HepG2 (cell line): ENCODE measurements around the gene CAMK2D. TPM values are rescaled to one million over a fixed set of nuclear protein-coding genes. Genes with fewer than 3 reads are reported as not detected.

Source experiments
- ATAC-seq: fragments of 200-7000 bp; cut with Tn5 transposase; 3 replicates; pipeline ENCODE4 v1.9.1; 2020; ENCODE audit warnings: mild to moderate bottlenecking, moderate library complexity
- BruUV-seq: library from RNA; stranded (reverse); fragments of 400-500 nt; replicated peaks from 2 replicates; lab custom pipeline; 2021; lab: Mats Ljungman, UMichigan
- CTCF ChIA-PET: fragments of 300-600 bp; formaldehyde crosslinking; extraction: SDS; loops from one replicate; lab custom pipeline; 2021; ENCODE audit warnings: low total read pairs, inconsistent platforms, low intra/inter-chr PET ratio; lab: Yijun Ruan, JAX
- POLR2A ChIA-PET: fragments of 350-600 bp; sonication (Branson Sonifier 250); formaldehyde crosslinking; loops from one replicate; lab custom pipeline; 2020; ENCODE audit warnings: antibody characterized with exemption, inconsistent platforms; lab: Yijun Ruan, JAX
- DNase-seq: peaks from one replicate; pipeline ENCODE4 v3.0.0-alpha.2; 2015; ENCODE audit warnings: low spot score
- FAIRE-seq: peaks from 3 replicates; lab custom pipeline; 2011; peaks lifted over from hg19 to GRCh38; lab: Jason Lieb, UNC
- H2AFZ ChIP-seq: one replicate; pipeline ENCODE4 v1.6.1; 2011; ENCODE audit warnings: low read length, inconsistent platforms
- H3K27ac ChIP-seq: fragments of 300-600 bp; 3 replicates; pipeline ENCODE4 v1.8.0; 2011; ENCODE audit warnings: mixed run types, mild to moderate bottlenecking, mixed read lengths, low read length, inconsistent platforms; ENCODE audit not compliant: insufficient read depth; ENCODE audit errors: extremely low read length
- H3K27me3 ChIP-seq, 2 experiments: fragments of 200-600 bp in 1 of 2; 2 replicates in 1 of 2; 3 replicates in 1 of 2; pipeline versions ENCODE4 v1.6.0 to v1.8.0; 2011; ENCODE audit warnings: low read length in 2 of 2, mild to moderate bottlenecking in 2 of 2, moderate library complexity in 2 of 2, inconsistent platforms in 1 of 2; ENCODE audit not compliant: insufficient read depth in 2 of 2, control insufficient read depth in 1 of 2
- H3K36me3 ChIP-seq, 2 experiments: fragments of 200-600 bp in 1 of 2; replicated peaks in 1 of 2; 2 replicates in 1 of 2; 3 replicates in 1 of 2; pipeline versions ENCODE4 v1.5.1 to v1.8.0; 2011; ENCODE audit warnings: low read length in 2 of 2, inconsistent platforms in 1 of 2; ENCODE audit not compliant: insufficient read depth in 2 of 2, control insufficient read depth in 1 of 2
- H3K4me1 ChIP-seq: 2 replicates; pipeline ENCODE4 v1.5.1; 2012; ENCODE audit warnings: low read length, inconsistent platforms; ENCODE audit not compliant: insufficient read depth
- H3K4me2 ChIP-seq: 2 replicates; pipeline ENCODE4 v1.6.0; 2011; ENCODE audit warnings: low read depth, low read length, inconsistent platforms
- H3K4me3 ChIP-seq, 3 experiments: fragments of 200-600 bp in 1 of 3; sonication (generic), shearing (Covaris generic) in 1 of 3; replicated peaks in 1 of 3; 2 replicates each; pipeline ENCODE4 v1.5.1; 2011 to 2016; ENCODE audit warnings: low read length in 3 of 3, inconsistent platforms in 2 of 3, low read depth in 2 of 3, mild to moderate bottlenecking in 2 of 3, control low read depth in 1 of 3, mixed read lengths in 1 of 3; ENCODE audit not compliant: insufficient read depth in 1 of 3
- H3K79me2 ChIP-seq: one replicate; pipeline ENCODE4 v1.6.1; 2011; ENCODE audit warnings: low read length, inconsistent platforms; ENCODE audit not compliant: insufficient read depth
- H3K9ac ChIP-seq: 2 replicates; pipeline ENCODE4 v1.6.0; 2011; ENCODE audit warnings: mild to moderate bottlenecking, low read depth, low read length, inconsistent platforms; ENCODE audit not compliant: insufficient read depth
- H3K9me3 ChIP-seq: 2 replicates; pipeline ENCODE4 v1.5.1; 2012; ENCODE audit warnings: mild to moderate bottlenecking, low read length
- H4K20me1 ChIP-seq: 2 replicates; pipeline ENCODE4 v1.6.0; 2011; ENCODE audit warnings: inconsistent platforms, mild to moderate bottlenecking, low read length, moderate library complexity; ENCODE audit not compliant: insufficient read depth
- E2F5 ChIP-seq: sonication (generic); formaldehyde crosslinking; conservative IDR thresholded peaks from 2 replicates; pipeline ENCODE4 v1.4.0; 2020; ENCODE audit warnings: missing genetic modification reagents
- GTF2F1 ChIP-seq: fragments of 150-350 bp; IDR thresholded peaks from 2 replicates; pipeline ENCODE4 v1.6.1; 2014; ENCODE audit warnings: low read length
- JUND ChIP-seq: sonication (generic); formaldehyde crosslinking; IDR thresholded peaks from 2 replicates; pipeline ENCODE4 v1.8.0; 2022; ENCODE audit warnings: mild to moderate bottlenecking, missing genetic modification reagents
- PTBP1 ChIP-seq: fragments of 200-400 bp; formaldehyde crosslinking; IDR thresholded peaks from 2 replicates; pipeline ENCODE4 v1.6.1; 2018; ENCODE audit warnings: low read length, low read depth; ENCODE audit not compliant: poor library complexity, severe bottlenecking
- THAP9 ChIP-seq: sonication (generic); formaldehyde crosslinking; IDR thresholded peaks from 2 replicates; pipeline ENCODE4; 2020; ENCODE audit warnings: missing genetic modification reagents, mild to moderate bottlenecking, borderline replicate concordance
- ZBTB34 ChIP-seq: sonication (generic); formaldehyde crosslinking; IDR thresholded peaks from 2 replicates; pipeline ENCODE4 v1.8.0; 2022; ENCODE audit warnings: mild to moderate bottlenecking, missing genetic modification reagents
- ZFY ChIP-seq: sonication (generic); formaldehyde crosslinking; IDR thresholded peaks from 2 replicates; pipeline ENCODE4 v1.4.0; 2020; ENCODE audit warnings: missing genetic modification reagents
- ZNF563 ChIP-seq: sonication (generic); formaldehyde crosslinking; IDR thresholded peaks from 2 replicates; pipeline ENCODE4 v1.8.0; 2022; ENCODE audit warnings: mild to moderate bottlenecking, moderate library complexity, missing genetic modification reagents
- WGBS: methylation state at CpG from one replicate; pipeline ENCODE4 v1.1.6; 2017; ENCODE audit warnings: low lambda C conversion rate; 5-methylcytosine and 5-hydroxymethylcytosine counted together
- in situ Hi-C: cut with HindIII; loops from 2 replicates; pipeline ENCODE4 v1.10.0; 2017; ENCODE audit warnings: low pct_unique_long_range_greater_than_20kb; ENCODE audit not compliant: extremely low pct_ligation_motif_present
- intact Hi-C: fragments of 100-400 bp; cut with micrococcal nuclease; formaldehyde crosslinking; loops from one replicate; pipeline ENCODE4 v1.10.0; 2022; ENCODE audit not compliant: unreplicated experiment
- polyA plus RNA-seq, 8 experiments: library from polyadenylated mRNA; depleted of rRNA in 3 of 8; stranded (reverse) in 7 of 8; unstranded in 1 of 8; fragments of >200 nt; fragmentation: Illumina TruSeq in 4 of 8; extraction: Trizol in 4 of 8; gene quantifications; 2 replicates each; pipeline versions ENCODE4 v1.2.1 to v1.2.3, GENCODE V29; 2011 to 2016; ENCODE audit warnings: low read depth in 4 of 8, missing spikeins in 1 of 8, mixed read lengths in 1 of 8; ENCODE audit not compliant: insufficient read depth in 1 of 8
- total RNA-seq, 5 experiments: library from RNA; depleted of rRNA; stranded (reverse); fragments of >200 nt; fragmentation: Illumina TruSeq; extraction: Trizol; gene quantifications; 2 replicates each; pipeline ENCODE4 v1.2.3, GENCODE V29; 2016; ENCODE audit warnings: low read depth in 1 of 5
- TF ChIP-seq, protein P1 (sequence below): sonication (generic); formaldehyde crosslinking; conservative IDR thresholded peaks from 2 replicates; pipeline ENCODE4 v1.4.0; 2020; ENCODE audit warnings: missing genetic modification reagents
- TF ChIP-seq, protein P2 (sequence below): sonication (generic); formaldehyde crosslinking; IDR thresholded peaks from 2 replicates; pipeline ENCODE4 v1.4.0; 2020; ENCODE audit warnings: missing genetic modification reagents

The CAMK2D gene
- total and polyA plus RNA-seq, 2 of the 13 experiments (the other 11 are each of a cell fraction or from before 2014, with no cell fraction given) = 18.0 to 65.4 TPM

DNA sequence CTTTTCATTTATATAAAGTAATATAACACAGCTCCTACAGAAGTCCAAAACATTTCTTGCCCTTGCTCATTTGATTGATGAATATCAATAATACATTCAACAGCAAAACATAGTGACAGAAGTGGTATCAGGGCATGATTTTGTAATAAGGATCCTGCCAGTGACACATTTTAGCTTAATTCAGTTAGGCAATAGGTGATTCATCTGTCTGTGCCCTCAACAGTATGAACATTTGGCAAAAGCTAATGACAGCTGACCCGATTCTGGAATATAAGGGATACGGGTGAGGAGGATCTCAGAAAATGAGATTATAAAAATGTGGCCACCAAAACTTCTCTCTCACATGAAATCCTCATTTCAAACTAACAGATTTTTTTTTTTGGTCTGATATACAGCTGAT lies 294.0 kb downstream of the CAMK2D start:
- H2AFZ ChIP-seq = no peak overlapping the region
- peaks cover 15% of the 10 kb centered on the region for H3K4me1 ChIP-seq
- no peaks in the 10 kb centered on the region for H3K27me3 ChIP-seq
- H3K9ac ChIP-seq = no peak overlapping the region
- DNase-seq (no peak), ATAC-seq (no peak)
- H3K36me3 ChIP-seq = peaks cover 0 to 8% of the 10 kb centered on the region in 2 experiments; a peak in 2 of 5 replicates
- H3K4me2 ChIP-seq = no peak overlapping the region
- H4K20me1 ChIP-seq = no peaks in the 10 kb centered on the region
- intact Hi-C loops (no loop called here), in situ Hi-C loops (no loop called here)
- 93% methylated on average over 2 of the region's 2 CpGs for WGBS
- POLR2A ChIA-PET = interaction anchor here (1.1 kb wide), 1 partner anchor 19 kb away, joined by 3 read pairs; no protein-coding TSS in a partner anchor
- no peaks in the 10 kb centered on the region for H3K79me2 ChIP-seq
- H3K9me3 ChIP-seq = no peaks in the 10 kb centered on the region
- no peak overlapping the region for H3K27ac ChIP-seq
- no peak overlapping the region for H3K4me3 ChIP-seq
- TF ChIP-seq E2F5 (no peak), ZBTB34 (CRISPR knock-in tag) (no peak), THAP9 (no peak), ZNF563 (CRISPR knock-in tag) (no peak), PTBP1 (no peak), JUND (no peak), ZFY (CRISPR knock-in tag) (no peak), GTF2F1 (no peak)
- TF ChIP-seq, protein P1, sequence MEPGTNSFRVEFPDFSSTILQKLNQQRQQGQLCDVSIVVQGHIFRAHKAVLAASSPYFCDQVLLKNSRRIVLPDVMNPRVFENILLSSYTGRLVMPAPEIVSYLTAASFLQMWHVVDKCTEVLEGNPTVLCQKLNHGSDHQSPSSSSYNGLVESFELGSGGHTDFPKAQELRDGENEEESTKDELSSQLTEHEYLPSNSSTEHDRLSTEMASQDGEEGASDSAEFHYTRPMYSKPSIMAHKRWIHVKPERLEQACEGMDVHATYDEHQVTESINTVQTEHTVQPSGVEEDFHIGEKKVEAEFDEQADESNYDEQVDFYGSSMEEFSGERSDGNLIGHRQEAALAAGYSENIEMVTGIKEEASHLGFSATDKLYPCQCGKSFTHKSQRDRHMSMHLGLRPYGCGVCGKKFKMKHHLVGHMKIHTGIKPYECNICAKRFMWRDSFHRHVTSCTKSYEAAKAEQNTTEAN (CRISPR knock-in tag) = no peak
- TF ChIP-seq, protein P2, sequence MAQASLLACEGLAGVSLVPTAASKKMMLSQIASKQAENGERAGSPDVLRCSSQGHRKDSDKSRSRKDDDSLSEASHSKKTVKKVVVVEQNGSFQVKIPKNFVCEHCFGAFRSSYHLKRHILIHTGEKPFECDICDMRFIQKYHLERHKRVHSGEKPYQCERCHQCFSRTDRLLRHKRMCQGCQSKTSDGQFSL (CRISPR knock-in tag) = no peak
- TF ChIP-seq, all 625 proteins: peak for 0
- CTCF ChIA-PET = no interaction called here
- FAIRE-seq = no peak
- BruUV-seq = no TSS peak
